ENCODE results near the gene BRINP2.

The BRINP2 gene

DNA sequence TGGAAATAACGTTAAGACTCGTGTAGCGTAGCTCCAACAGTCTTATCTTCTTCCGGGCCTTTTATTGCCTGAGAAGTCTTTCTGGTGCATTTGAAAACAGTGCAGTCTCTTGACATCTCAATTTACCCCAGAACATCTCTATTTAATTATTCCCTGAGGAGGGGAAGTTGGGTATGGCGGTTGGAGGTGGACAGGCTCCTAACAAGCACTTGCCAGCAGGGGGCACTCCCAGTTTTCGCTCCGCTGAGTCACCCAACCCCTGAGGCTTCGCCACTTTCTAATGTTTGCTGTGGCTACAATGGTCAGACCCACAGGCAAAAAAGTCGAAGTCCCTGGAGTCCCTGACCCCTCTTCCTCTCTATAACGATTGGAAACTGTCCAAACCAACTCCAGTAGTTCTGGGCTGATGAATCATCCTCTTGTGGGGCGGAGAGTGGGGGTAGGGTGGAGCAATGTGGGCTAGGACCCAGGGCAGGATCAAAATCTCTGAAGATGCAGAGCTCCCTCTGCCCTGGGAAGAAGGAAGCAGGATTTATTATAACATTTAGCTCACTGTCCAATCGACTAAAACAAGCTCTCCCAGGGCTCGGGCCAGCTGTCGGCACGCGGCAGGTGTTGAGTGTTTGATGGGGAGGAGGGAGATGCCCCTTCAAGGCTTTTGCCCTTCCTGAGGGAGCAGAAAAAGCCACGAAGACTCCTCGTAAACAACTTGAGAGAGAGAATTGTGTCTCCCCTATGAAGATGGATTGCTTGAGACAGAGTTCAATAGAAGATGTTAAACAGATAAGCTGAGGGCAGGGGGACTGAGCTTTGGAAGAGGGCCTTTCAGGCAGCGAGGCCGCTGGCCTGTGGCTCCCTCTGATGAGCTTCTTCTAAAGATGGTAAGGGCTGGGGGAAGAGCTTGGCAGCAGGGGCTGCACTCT, 85.7 kb downstream of the BRINP2 start:
- Mint-ChIP-seq H3K27me3 (peaks cover 6% of the 10 kb centered on the region), H3K9me3 (peaks cover 5% of the 10 kb centered on the region), H3K4me3 (no peak overlapping the region), H3K27ac (no peak overlapping the region), H3K36me3 (ENCODE audit: low read depth) (no peaks in the 10 kb centered on the region), H3K4me1 (no peaks in the 10 kb centered on the region)
- ATAC-seq (no peak), DNase-seq (peak; percentile 7)

- peak; percentile 7 for ATAC-seq
These were observed 86.4 kb downstream of the BRINP2 start for GRCh38 chr1:177257128-177257527.

DNA sequence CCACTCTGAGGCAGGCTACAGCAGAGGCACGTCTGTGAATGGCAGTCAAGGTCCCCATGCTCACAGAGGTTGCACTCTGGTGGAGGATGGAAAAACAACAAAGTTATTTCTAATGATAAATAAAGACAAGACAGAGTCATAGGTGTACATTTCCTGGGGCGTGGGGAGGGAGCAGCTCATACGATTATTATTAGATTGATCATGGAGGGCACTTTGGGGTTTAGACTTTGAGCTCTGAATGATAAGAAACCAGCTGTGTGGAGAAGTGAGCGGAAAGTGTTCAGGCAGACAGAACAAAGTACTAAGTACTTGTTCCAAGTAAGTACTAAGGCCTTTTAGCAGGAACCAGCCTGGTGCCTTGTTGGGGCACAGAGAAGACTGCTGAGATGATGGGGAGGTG, 86.8 kb downstream of the BRINP2 start:
- Mint-ChIP-seq H3K27ac (no peak overlapping the region), H3K9me3 (peaks cover 5% of the 10 kb centered on the region), H3K36me3 (ENCODE audit: low read depth) (no peaks in the 10 kb centered on the region), H3K4me3 (no peak overlapping the region), H3K4me1 (no peaks in the 10 kb centered on the region), H3K27me3 (peaks cover 6% of the 10 kb centered on the region)
- DNase-seq (no peak), ATAC-seq (no peak)

More at GRCh38 chr1:177257128-177257527, 86.4 kb downstream of the BRINP2 start:
- Mint-ChIP-seq H3K27me3 (peaks cover 6% of the 10 kb centered on the region), H3K4me3 (no peak overlapping the region), H3K27ac (no peak overlapping the region), H3K9me3 (peaks cover 5% of the 10 kb centered on the region), H3K4me1 (no peaks in the 10 kb centered on the region), H3K36me3 (ENCODE audit: low read depth) (no peaks in the 10 kb centered on the region)
- no peak for DNase-seq

DNA sequence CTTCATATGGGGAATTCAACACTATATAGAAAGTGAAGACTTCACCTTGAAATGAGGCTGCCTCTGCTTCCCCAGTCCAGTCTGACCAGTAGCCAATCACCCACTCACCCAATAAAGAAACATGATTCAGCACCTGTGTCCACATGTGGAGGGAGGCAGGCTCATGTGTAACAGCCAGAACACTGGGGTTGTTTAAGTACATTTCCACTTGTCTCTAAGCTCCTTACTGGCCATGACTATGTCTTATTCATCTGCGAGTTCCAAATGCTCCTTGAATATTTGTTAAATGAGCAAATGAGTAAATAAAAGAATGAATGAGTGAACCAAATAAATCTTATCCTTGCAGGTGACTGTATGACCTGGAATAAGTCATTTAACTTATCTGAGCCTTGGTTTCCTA, 100.1 kb downstream of the BRINP2 start:
- H3K4me3 Mint-ChIP-seq = no peak overlapping the region
- H3K4me1 Mint-ChIP-seq = no peaks in the 10 kb centered on the region
- H3K9me3 Mint-ChIP-seq = no peaks in the 10 kb centered on the region
- no peak for ATAC-seq
- H3K36me3 Mint-ChIP-seq (ENCODE audit: low read depth) = no peaks in the 10 kb centered on the region
- DNase-seq = no peak
- no peak overlapping the region for H3K27ac Mint-ChIP-seq
- no peaks in the 10 kb centered on the region for H3K27me3 Mint-ChIP-seq

GRCh38 chr1:177273141-177273540, 102.4 kb downstream of the BRINP2 start:
- ATAC-seq = no peak
- no peak for DNase-seq
- Mint-ChIP-seq H3K36me3 (ENCODE audit: low read depth) (no peaks in the 10 kb centered on the region), H3K27ac (no peak overlapping the region), H3K27me3 (no peaks in the 10 kb centered on the region), H3K9me3 (no peaks in the 10 kb centered on the region), H3K4me3 (no peak overlapping the region), H3K4me1 (no peaks in the 10 kb centered on the region)

- H3K4me1 Mint-ChIP-seq = no peaks in the 10 kb centered on the region
- no peak overlapping the region for H3K4me3 Mint-ChIP-seq
- no peak for ATAC-seq
- no peaks in the 10 kb centered on the region for H3K9me3 Mint-ChIP-seq
- H3K27me3 Mint-ChIP-seq = no peaks in the 10 kb centered on the region
- no peak for DNase-seq
- no peak overlapping the region for H3K27ac Mint-ChIP-seq
- no peaks in the 10 kb centered on the region for H3K36me3 Mint-ChIP-seq (ENCODE audit: low read depth)
These were observed 104.0 kb downstream of the BRINP2 start for GRCh38 chr1:177274687-177275211.

- Mint-ChIP-seq H3K27me3 (no peaks in the 10 kb centered on the region), H3K4me1 (no peaks in the 10 kb centered on the region), H3K9me3 (no peaks in the 10 kb centered on the region), H3K27ac (no peak overlapping the region), H3K4me3 (no peak overlapping the region), H3K36me3 (ENCODE audit: low read depth) (no peaks in the 10 kb centered on the region)
- DNase-seq = no peak
- no peak for ATAC-seq
These were observed 105.0 kb downstream of the BRINP2 start for GRCh38 chr1:177275736-177276135.

GRCh38 chr1:177278626-177279390, 108.0 kb downstream of the BRINP2 start:
- Mint-ChIP-seq H3K4me1 (no peaks in the 10 kb centered on the region), H3K27me3 (no peaks in the 10 kb centered on the region), H3K27ac (no peak overlapping the region), H3K9me3 (no peaks in the 10 kb centered on the region), H3K36me3 (ENCODE audit: low read depth) (no peaks in the 10 kb centered on the region), H3K4me3 (no peak overlapping the region)
- ATAC-seq = no peak
- no peak for DNase-seq

DNA sequence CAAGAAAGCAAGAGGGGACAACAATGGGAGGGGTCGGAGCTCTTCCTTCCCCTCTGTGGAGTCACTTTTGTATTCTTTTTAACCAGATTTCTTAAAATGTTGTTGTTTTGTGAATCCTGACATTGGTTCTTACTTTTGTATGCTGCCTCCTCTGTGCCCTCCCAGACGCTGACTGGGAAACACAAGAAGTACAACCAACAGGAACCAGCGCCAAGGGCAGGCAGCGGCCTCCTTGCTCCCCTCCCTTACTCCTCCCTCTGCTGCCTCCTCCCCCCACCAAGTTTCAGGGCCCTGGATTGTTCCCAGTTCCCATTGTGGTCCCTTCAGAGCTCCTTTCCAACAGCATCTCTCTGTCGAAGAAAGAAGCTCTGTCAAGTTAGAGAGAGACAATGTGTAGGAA, 111.1 kb downstream of the BRINP2 start:
- no peaks in the 10 kb centered on the region for H3K9me3 Mint-ChIP-seq
- no peaks in the 10 kb centered on the region for H3K36me3 Mint-ChIP-seq (ENCODE audit: low read depth)
- no peak overlapping the region for H3K4me3 Mint-ChIP-seq
- no peaks in the 10 kb centered on the region for H3K4me1 Mint-ChIP-seq
- no peaks in the 10 kb centered on the region for H3K27me3 Mint-ChIP-seq
- H3K27ac Mint-ChIP-seq = no peak overlapping the region
- ATAC-seq (no peak), DNase-seq (no peak)

DNA sequence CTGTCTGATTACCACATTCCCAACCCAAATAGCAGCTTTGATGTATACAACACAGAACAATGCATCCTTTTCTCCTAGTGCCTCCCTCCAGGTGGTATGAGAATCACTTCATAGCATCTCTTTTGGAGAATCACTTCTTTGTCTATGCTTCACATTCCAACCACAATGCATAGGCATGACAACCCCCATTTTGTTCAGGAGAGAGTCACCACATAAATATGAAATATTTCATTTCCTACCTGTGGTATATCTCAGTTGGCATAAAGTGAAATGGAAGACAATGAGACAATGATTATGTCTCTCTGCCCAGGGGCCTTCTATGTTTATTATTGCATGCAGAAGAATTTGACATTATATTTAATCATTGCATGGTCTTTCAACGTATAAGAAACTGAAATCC, 112.2 kb downstream of the BRINP2 start:
- H3K27ac Mint-ChIP-seq = no peak overlapping the region
- H3K27me3 Mint-ChIP-seq = no peaks in the 10 kb centered on the region
- DNase-seq (no peak), ATAC-seq (no peak)
- no peak overlapping the region for H3K4me3 Mint-ChIP-seq
- no peaks in the 10 kb centered on the region for H3K4me1 Mint-ChIP-seq
- no peaks in the 10 kb centered on the region for H3K9me3 Mint-ChIP-seq
- H3K36me3 Mint-ChIP-seq (ENCODE audit: low read depth) = no peaks in the 10 kb centered on the region

DNA sequence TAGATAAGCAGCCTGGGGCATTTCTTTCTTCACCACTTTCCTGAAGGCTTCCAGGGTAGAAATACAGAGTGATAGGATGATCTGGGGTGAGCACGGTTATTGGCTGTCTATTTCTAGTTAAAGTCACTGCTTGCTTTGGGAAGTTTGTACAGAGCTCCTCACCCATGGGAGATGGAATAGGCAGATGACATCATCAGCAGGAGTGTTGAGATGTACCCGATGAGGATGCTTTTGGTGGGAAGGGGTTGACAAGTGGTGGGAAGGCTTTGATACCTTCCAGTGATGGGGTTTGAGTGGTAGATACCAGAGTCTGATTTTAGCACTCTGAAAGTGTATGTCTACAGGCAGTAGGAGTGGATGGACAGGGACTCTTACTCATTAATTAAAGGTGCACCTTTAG, 112.6 kb downstream of the BRINP2 start:
- H3K4me3 Mint-ChIP-seq = no peak overlapping the region
- H3K27ac Mint-ChIP-seq = no peak overlapping the region
- H3K4me1 Mint-ChIP-seq = no peaks in the 10 kb centered on the region

GRCh38 chr1:177286396-177286795, 115.6 kb downstream of the BRINP2 start:
- no peaks in the 10 kb centered on the region for H3K36me3 Mint-ChIP-seq (ENCODE audit: low read depth)
- DNase-seq (no peak), ATAC-seq (no peak)
- H3K4me3 Mint-ChIP-seq = no peak overlapping the region
- no peaks in the 10 kb centered on the region for H3K9me3 Mint-ChIP-seq
- H3K27ac Mint-ChIP-seq = no peak overlapping the region
- no peaks in the 10 kb centered on the region for H3K4me1 Mint-ChIP-seq
- no peaks in the 10 kb centered on the region for H3K27me3 Mint-ChIP-seq

More for the DNA sequence above, 112.6 kb downstream of the BRINP2 start:
- DNase-seq (no peak), ATAC-seq (no peak)
- H3K36me3 Mint-ChIP-seq (ENCODE audit: low read depth) = no peaks in the 10 kb centered on the region
- H3K27me3 Mint-ChIP-seq = no peaks in the 10 kb centered on the region
- no peaks in the 10 kb centered on the region for H3K9me3 Mint-ChIP-seq

GRCh38 chr1:177287270-177287669, 116.5 kb downstream of the BRINP2 start:
- no peak overlapping the region for H3K4me3 Mint-ChIP-seq
- no peak overlapping the region for H3K27ac Mint-ChIP-seq
- no peak for DNase-seq
- no peaks in the 10 kb centered on the region for H3K36me3 Mint-ChIP-seq (ENCODE audit: low read depth)
- no peaks in the 10 kb centered on the region for H3K4me1 Mint-ChIP-seq
- ATAC-seq = no peak
- no peaks in the 10 kb centered on the region for H3K27me3 Mint-ChIP-seq
- H3K9me3 Mint-ChIP-seq = no peaks in the 10 kb centered on the region

- DNase-seq (no peak), ATAC-seq (no peak)
- H3K27ac Mint-ChIP-seq = no peak overlapping the region
- no peaks in the 10 kb centered on the region for H3K4me1 Mint-ChIP-seq
- no peaks in the 10 kb centered on the region for H3K27me3 Mint-ChIP-seq
- no peaks in the 10 kb centered on the region for H3K36me3 Mint-ChIP-seq (ENCODE audit: low read depth)
- no peaks in the 10 kb centered on the region for H3K9me3 Mint-ChIP-seq
- H3K4me3 Mint-ChIP-seq = no peak overlapping the region
These were observed 117.2 kb downstream of the BRINP2 start for GRCh38 chr1:177287994-177288393.

GRCh38 chr1:177289532-177289931, 118.8 kb downstream of the BRINP2 start:
- H3K4me1 Mint-ChIP-seq = no peaks in the 10 kb centered on the region
- no peak overlapping the region for H3K4me3 Mint-ChIP-seq
- no peak for ATAC-seq
- DNase-seq = no peak
- no peak overlapping the region for H3K27ac Mint-ChIP-seq
- H3K9me3 Mint-ChIP-seq = peaks cover 5% of the 10 kb centered on the region
- no peaks in the 10 kb centered on the region for H3K27me3 Mint-ChIP-seq
- H3K36me3 Mint-ChIP-seq (ENCODE audit: low read depth) = no peaks in the 10 kb centered on the region
